Astrocyte (in vitro differentiated cells and primary cell): ENCODE measurements around the gene SLC9A5. TPM values are rescaled to one million over a fixed set of nuclear protein-coding genes. Genes with fewer than 3 reads are reported as not detected.

Source experiments
- DNase-seq: peaks from one replicate; pipeline ENCODE4 v3.0.0-alpha.2; 2010; ENCODE audit warnings: low read depth
- FAIRE-seq: peaks from 2 replicates; lab custom pipeline; 2011; peaks lifted over from hg19 to GRCh38; lab: Jason Lieb, UNC
- H2AFZ ChIP-seq: 2 replicates; pipeline ENCODE4 v1.6.0; 2012; ENCODE audit warnings: low read depth, low read length, inconsistent platforms
- H3K27ac ChIP-seq: 2 replicates; pipeline ENCODE4 v1.5.1; 2011; ENCODE audit warnings: low read depth, low read length, inconsistent platforms
- H3K27me3 ChIP-seq: 2 replicates; pipeline ENCODE4 v1.6.0; 2011; ENCODE audit warnings: low read length, inconsistent platforms; ENCODE audit not compliant: insufficient read depth
- H3K36me3 ChIP-seq: 2 replicates; pipeline ENCODE4 v1.5.1; 2011; ENCODE audit warnings: low read length, inconsistent platforms; ENCODE audit not compliant: insufficient read depth
- H3K4me1 ChIP-seq: 2 replicates; pipeline ENCODE4 v1.5.1; 2011; ENCODE audit warnings: low read length, inconsistent platforms; ENCODE audit not compliant: insufficient read depth
- H3K4me2 ChIP-seq: 2 replicates; pipeline ENCODE4 v1.6.0; 2012; ENCODE audit warnings: low read length, inconsistent platforms
- H3K4me3 ChIP-seq: 2 replicates; pipeline ENCODE4 v1.5.1; 2011; ENCODE audit warnings: low read depth, mild to moderate bottlenecking, low read length, inconsistent platforms; ENCODE audit not compliant: insufficient read depth
- H3K79me2 ChIP-seq: 2 replicates; pipeline ENCODE4 v1.6.0; 2012; ENCODE audit warnings: mild to moderate bottlenecking, low read length, inconsistent platforms; ENCODE audit not compliant: insufficient read depth
- H3K9ac ChIP-seq: 2 replicates; pipeline ENCODE4 v1.6.0; 2012; ENCODE audit warnings: mild to moderate bottlenecking, low read length, inconsistent platforms
- H3K9me3 ChIP-seq: 2 replicates; pipeline ENCODE4 v1.5.1; 2012; ENCODE audit warnings: low read depth, mild to moderate bottlenecking, low read length, inconsistent platforms; ENCODE audit not compliant: insufficient read depth
- H4K20me1 ChIP-seq: 2 replicates; pipeline ENCODE4 v1.6.0; 2012; ENCODE audit warnings: low read length, inconsistent platforms; ENCODE audit not compliant: insufficient read depth
- H3K27ac Mint-ChIP-seq: one replicate; pipeline ENCODE4 v1.8.0; 2021; ENCODE audit warnings: mild to moderate bottlenecking, mixed read lengths; ENCODE audit not compliant: unreplicated experiment
- H3K27me3 Mint-ChIP-seq: one replicate; pipeline ENCODE4 v1.8.0; 2021; ENCODE audit warnings: low read depth, mixed read lengths; ENCODE audit not compliant: unreplicated experiment
- H3K36me3 Mint-ChIP-seq: one replicate; pipeline ENCODE4 v1.8.0; 2021; ENCODE audit warnings: low read depth, mixed read lengths; ENCODE audit not compliant: unreplicated experiment
- H3K4me1 Mint-ChIP-seq: one replicate; pipeline ENCODE4 v1.8.0; 2021; ENCODE audit warnings: low read depth, mixed read lengths; ENCODE audit not compliant: unreplicated experiment
- H3K4me3 Mint-ChIP-seq: one replicate; pipeline ENCODE4 v1.8.0; 2021; ENCODE audit warnings: mild to moderate bottlenecking, moderate library complexity, mixed read lengths; ENCODE audit not compliant: unreplicated experiment
- H3K9me3 Mint-ChIP-seq: one replicate; pipeline ENCODE4 v1.8.0; 2021; ENCODE audit warnings: mild to moderate bottlenecking, mixed read lengths; ENCODE audit not compliant: unreplicated experiment
- CTCF ChIP-seq: IDR thresholded peaks from 2 replicates; pipeline ENCODE4 v1.5.1; 2011; ENCODE audit warnings: low read depth, mild to moderate bottlenecking, inconsistent platforms, low read length, moderate library complexity; ENCODE audit not compliant: insufficient read depth
- EZH2 ChIP-seq: IDR thresholded peaks from 2 replicates; pipeline ENCODE4 v1.6.1; 2012; ENCODE audit warnings: mild to moderate bottlenecking, low read length, inconsistent platforms; ENCODE audit not compliant: insufficient read depth
- total RNA-seq: library from RNA; stranded (reverse); gene quantifications from 2 replicates; pipeline ENCODE4 v1.2.1, GENCODE V29; 2021

The SLC9A5 gene
- total RNA-seq, 1 donor from 2014 or later: 2.5 TPM

- Histone ChIP-seq H3K27me3 (no peaks in the 10 kb centered on the region), H3K79me2 (peaks cover 26% of the 10 kb centered on the region), H3K9ac (no peak overlapping the region), H2AFZ (no peak overlapping the region), H3K36me3 (peaks cover 44% of the 10 kb centered on the region), H3K4me3 (no peak overlapping the region), H4K20me1 (peaks cover 21% of the 10 kb centered on the region), H3K4me1 (no peaks in the 10 kb centered on the region), H3K4me2 (no peak overlapping the region), H3K27ac (no peak overlapping the region), H3K9me3 (no peaks in the 10 kb centered on the region)
- peaks cover 7% of the 10 kb centered on the region for H3K4me1 Mint-ChIP-seq
- H3K9me3 Mint-ChIP-seq: no peaks in the 10 kb centered on the region
- peaks cover 31% of the 10 kb centered on the region for H3K36me3 Mint-ChIP-seq
- H3K27ac Mint-ChIP-seq: no peak overlapping the region
- no peak overlapping the region for H3K4me3 Mint-ChIP-seq
- FAIRE-seq (no peak), DNase-seq (no peak)
- no peaks in the 10 kb centered on the region for H3K27me3 Mint-ChIP-seq
- TF ChIP-seq EZH2 (no peak), CTCF (no peak)
Measured at GRCh38 chr16:67233596-67233995, 15.2 kb upstream of the SLC9A5 start.

GRCh38 chr16:67234180-67234597, 14.6 kb upstream of the SLC9A5 start:
- no peak overlapping the region for H3K4me3 ChIP-seq
- no peaks in the 10 kb centered on the region for H3K9me3 Mint-ChIP-seq
- peak overlapping the region; percentile 75 for H3K27ac Mint-ChIP-seq
- TF ChIP-seq EZH2 (no peak), CTCF (no peak)
- H3K4me3 Mint-ChIP-seq: no peak overlapping the region
- no peak overlapping the region for H3K27ac ChIP-seq
- H3K27me3 ChIP-seq: no peaks in the 10 kb centered on the region
- H3K79me2 ChIP-seq: peaks cover 25% of the 10 kb centered on the region
- H3K9me3 ChIP-seq: no peaks in the 10 kb centered on the region
- no peak overlapping the region for H2AFZ ChIP-seq
- H3K27me3 Mint-ChIP-seq: no peaks in the 10 kb centered on the region
- H3K36me3 Mint-ChIP-seq: peaks cover 33% of the 10 kb centered on the region
- H3K4me2 ChIP-seq: no peak overlapping the region
- H4K20me1 ChIP-seq: peaks cover 16% of the 10 kb centered on the region
- H3K9ac ChIP-seq: no peak overlapping the region
- no peaks in the 10 kb centered on the region for H3K4me1 ChIP-seq
- DNase-seq: no peak
- peaks cover 7% of the 10 kb centered on the region for H3K4me1 Mint-ChIP-seq
- H3K36me3 ChIP-seq: peaks cover 42% of the 10 kb centered on the region
- FAIRE-seq: no peak

- Mint-ChIP-seq H3K36me3 (peaks cover 33% of the 10 kb centered on the region), H3K27me3 (no peaks in the 10 kb centered on the region), H3K4me1 (peaks cover 18% of the 10 kb centered on the region), H3K4me3 (peak overlapping the region; percentile 43), H3K9me3 (no peaks in the 10 kb centered on the region), H3K27ac (peak overlapping the region; percentile 53)
- H3K9me3 ChIP-seq: no peaks in the 10 kb centered on the region
- no peak for DNase-seq
- no peak overlapping the region for H3K9ac ChIP-seq
- peaks cover 37% of the 10 kb centered on the region for H3K36me3 ChIP-seq
- no peak overlapping the region for H3K27ac ChIP-seq
- H3K79me2 ChIP-seq: peaks cover 27% of the 10 kb centered on the region
- no peak for FAIRE-seq
- no peaks in the 10 kb centered on the region for H3K27me3 ChIP-seq
- peaks cover 4% of the 10 kb centered on the region for H4K20me1 ChIP-seq
- TF ChIP-seq EZH2: no peak
- no peak for TF ChIP-seq CTCF
- peaks cover 7% of the 10 kb centered on the region for H3K4me1 ChIP-seq
- H3K4me2 ChIP-seq: no peak overlapping the region
- H3K4me3 ChIP-seq: no peak overlapping the region
- H2AFZ ChIP-seq: no peak overlapping the region
Measured at GRCh38 chr16:67235816-67236562, 12.8 kb upstream of the SLC9A5 start.
